ENCODE measurements around the gene ATG12. TPM values are rescaled to one million over a fixed set of nuclear protein-coding genes. Genes with fewer than 3 reads are reported as not detected.

The ATG12 gene
- total RNA-seq, 4 donors from 2014 or later, result 36.5 to 73.0 (median 48.7) TPM

DNA sequence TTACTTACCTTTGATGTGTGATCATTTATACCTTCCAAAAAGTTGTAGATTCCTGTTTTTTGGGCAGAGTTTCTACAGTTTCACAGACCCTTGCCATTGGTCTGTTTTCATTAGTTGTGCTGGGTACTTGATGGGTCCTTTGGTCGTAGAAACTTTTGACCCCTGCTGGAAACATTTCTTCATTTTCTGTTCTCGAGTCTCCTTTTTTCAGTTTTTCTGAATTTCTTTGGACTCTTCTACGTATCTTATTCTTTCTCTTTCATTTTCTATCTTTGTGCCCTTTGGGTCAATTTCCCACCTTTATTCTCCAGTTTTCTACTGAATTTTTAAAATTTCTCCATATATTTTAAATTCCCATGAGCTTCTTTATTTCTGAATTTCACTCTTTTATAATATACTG, 17.0 kb upstream of the ATG12 start:
- no peak for TF ChIP-seq POLR2A (IDR thresholded peaks at IDR 0.05)
- TF ChIP-seq EP300 (IDR thresholded peaks at IDR 0.05), result no peak
- TF ChIP-seq POLR2AphosphoS5 (IDR thresholded peaks at IDR 0.05), result no peak
- TF ChIP-seq, protein P1, sequence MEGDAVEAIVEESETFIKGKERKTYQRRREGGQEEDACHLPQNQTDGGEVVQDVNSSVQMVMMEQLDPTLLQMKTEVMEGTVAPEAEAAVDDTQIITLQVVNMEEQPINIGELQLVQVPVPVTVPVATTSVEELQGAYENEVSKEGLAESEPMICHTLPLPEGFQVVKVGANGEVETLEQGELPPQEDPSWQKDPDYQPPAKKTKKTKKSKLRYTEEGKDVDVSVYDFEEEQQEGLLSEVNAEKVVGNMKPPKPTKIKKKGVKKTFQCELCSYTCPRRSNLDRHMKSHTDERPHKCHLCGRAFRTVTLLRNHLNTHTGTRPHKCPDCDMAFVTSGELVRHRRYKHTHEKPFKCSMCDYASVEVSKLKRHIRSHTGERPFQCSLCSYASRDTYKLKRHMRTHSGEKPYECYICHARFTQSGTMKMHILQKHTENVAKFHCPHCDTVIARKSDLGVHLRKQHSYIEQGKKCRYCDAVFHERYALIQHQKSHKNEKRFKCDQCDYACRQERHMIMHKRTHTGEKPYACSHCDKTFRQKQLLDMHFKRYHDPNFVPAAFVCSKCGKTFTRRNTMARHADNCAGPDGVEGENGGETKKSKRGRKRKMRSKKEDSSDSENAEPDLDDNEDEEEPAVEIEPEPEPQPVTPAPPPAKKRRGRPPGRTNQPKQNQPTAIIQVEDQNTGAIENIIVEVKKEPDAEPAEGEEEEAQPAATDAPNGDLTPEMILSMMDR (IDR thresholded peaks at IDR 0.05), result no peak
- Histone ChIP-seq H3K9me3 (peaks cover 0 to 2% (median 0%) of the 10 kb centered on the region in 3 donors), H3K4me3 (no peak overlapping the region), H3K27ac (no peak overlapping the region), H3K4me1 (peaks cover 4 to 60% (median 13%) of the 10 kb centered on the region in 3 donors), H3K36me3 (no peaks in the 10 kb centered on the region), H3K27me3 (no peaks in the 10 kb centered on the region)
- 63 to 93% methylated on average over 2 to 3 of the region's 3 CpGs for WGBS, 2 donors (ENCODE audit: low coverage in 1 of 2)
- no peak for ATAC-seq

DNA sequence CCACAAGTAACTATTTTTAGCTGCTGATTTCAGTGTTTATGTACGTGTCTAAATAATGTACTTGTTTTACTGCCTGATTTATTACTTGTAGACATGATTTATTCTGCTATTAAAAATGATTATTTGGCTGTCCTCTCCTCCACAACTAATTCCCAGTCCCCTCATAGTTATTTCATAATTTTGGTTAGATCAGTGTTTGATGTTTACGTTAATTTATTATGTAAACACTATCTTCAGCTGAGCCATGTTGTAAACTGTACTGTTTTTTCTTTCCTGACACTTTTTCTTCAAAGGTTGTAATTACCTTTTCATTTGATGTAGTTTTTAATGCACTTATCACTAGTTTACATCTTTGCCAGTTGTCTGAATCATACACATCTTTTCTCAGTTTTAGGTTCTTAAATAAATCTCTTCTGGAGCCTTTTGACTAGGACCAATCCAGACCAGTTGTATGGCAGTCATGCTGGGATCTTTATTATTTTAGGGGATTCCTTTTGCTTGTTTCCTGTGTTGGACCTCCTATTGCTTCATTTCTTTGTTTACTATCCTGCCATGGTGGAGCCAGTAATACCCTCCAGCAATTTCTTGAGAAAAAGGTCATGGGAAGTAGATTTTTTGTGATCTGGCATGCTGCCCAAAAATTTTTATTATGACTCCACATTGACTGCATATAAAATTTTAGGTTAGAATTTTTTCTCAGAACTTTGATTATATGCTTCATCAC, 16.4 kb upstream of the ATG12 start:
- H3K36me3 ChIP-seq, result no peaks in the 10 kb centered on the region

DNA sequence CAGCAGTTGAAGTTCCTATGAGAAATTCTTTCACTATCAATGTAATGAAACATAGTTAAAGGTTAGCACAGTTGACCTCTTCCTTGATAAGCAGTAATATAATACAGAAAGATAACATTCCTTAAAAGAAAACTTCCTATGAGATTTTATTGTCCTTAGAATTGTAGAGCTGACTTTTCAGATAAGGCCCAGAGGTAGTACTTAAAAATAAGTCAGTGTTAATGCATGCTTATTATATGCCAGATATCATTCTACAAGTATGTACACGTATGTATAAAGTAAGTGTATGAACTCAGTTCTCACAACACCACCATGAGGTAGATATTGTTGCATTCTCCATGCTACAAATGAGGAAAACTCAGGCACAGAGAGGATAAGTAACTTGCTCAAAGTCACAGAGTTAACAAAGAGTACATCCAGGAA, 15.7 kb upstream of the ATG12 start:
- H3K4me1 ChIP-seq, result peaks cover 4 to 64% (median 13%) of the 10 kb centered on the region in 3 donors
- H3K27ac ChIP-seq, result no peak overlapping the region
- H3K36me3 ChIP-seq, result no peaks in the 10 kb centered on the region
- H3K9me3 ChIP-seq, result no peaks in the 10 kb centered on the region
- H3K27me3 ChIP-seq, result no peaks in the 10 kb centered on the region
- H3K4me3 ChIP-seq, result no peak overlapping the region
- 61 to 69% methylated on average over 1 of the region's 1 CpG for WGBS, 2 donors (ENCODE audit: low coverage in 1 of 2)
- TF ChIP-seq EP300 (IDR thresholded peaks at IDR 0.05) (no peak), POLR2A (IDR thresholded peaks at IDR 0.05) (no peak), POLR2AphosphoS5 (IDR thresholded peaks at IDR 0.05) (no peak)
- TF ChIP-seq, protein P1 (IDR thresholded peaks at IDR 0.05), result no peak
- ATAC-seq, result no peak

More for the DNA sequence above, 16.4 kb upstream of the ATG12 start:
- Histone ChIP-seq H3K9me3 (no peaks in the 10 kb centered on the region), H3K4me3 (no peak overlapping the region), H3K4me1 (peaks cover 4 to 64% (median 13%) of the 10 kb centered on the region in 3 donors), H3K27me3 (no peaks in the 10 kb centered on the region), H3K27ac (no peak overlapping the region)
- TF ChIP-seq, protein P1 (IDR thresholded peaks at IDR 0.05), result no peak
- TF ChIP-seq EP300 (IDR thresholded peaks at IDR 0.05) (no peak), POLR2A (IDR thresholded peaks at IDR 0.05) (no peak), POLR2AphosphoS5 (IDR thresholded peaks at IDR 0.05) (no peak)
- ATAC-seq, result no peak
- WGBS, 2 donors (ENCODE audit: low coverage in 1 of 2), result 18 to 33% methylated on average over 2 of the region's 2 CpGs

DNA sequence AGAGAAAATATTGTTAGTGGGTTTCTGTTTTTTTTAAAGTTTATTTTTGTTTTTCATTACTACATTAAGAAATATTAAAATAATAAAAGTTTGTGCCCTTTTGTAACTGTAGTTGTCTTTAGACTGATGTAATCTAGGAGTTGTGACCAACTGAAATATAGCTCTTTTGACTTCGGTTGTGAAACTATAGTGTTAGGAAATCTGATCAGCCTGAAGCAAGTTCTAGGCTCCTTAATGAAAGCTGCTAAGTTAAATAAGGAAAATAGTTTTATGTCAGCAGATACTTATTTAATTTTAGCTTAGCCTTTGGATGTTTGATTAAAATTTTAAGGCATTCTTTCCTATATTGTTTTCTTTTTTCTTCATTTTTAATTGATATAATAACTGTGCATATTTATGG, 14.6 kb upstream of the ATG12 start:
- WGBS, 2 donors (ENCODE audit: low coverage in 1 of 2), result 59 to 70% methylated on average over 1 of the region's 1 CpG
- Histone ChIP-seq H3K4me1 (peaks cover 4 to 75% (median 13%) of the 10 kb centered on the region in 3 donors), H3K27me3 (no peaks in the 10 kb centered on the region), H3K9me3 (no peaks in the 10 kb centered on the region), H3K36me3 (no peaks in the 10 kb centered on the region), H3K27ac (no peak overlapping the region), H3K4me3 (no peak overlapping the region)
- TF ChIP-seq EP300 (IDR thresholded peaks at IDR 0.05), result no peak
- no peak for TF ChIP-seq POLR2A (IDR thresholded peaks at IDR 0.05)
- ATAC-seq, result no peak

DNA sequence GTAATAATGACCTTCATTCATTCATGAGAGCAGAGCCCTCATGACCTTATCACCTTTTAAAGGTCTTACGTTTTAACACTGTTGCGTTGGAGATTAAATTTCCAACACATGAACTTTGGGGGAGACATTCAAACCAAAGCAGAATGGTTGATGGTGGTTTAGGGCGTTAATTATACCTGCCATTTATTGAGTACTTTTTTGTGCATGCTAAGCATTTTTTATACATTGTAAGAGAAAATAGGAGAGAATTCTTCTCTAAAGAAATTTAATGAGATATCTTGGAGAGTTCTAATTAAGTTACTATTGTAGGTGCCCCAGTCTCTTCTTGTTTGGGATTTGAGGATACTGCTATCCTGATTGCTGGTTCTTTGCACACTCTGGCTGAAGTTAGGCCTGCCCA, 12.8 kb upstream of the ATG12 start:
- 93 to 100% methylated on average over 3 of the region's 3 CpGs for whole genome bisulfite sequencing, 2 donors (ENCODE audit: low coverage in 1 of 2)
- no peaks in the 10 kb centered on the region for H3K9me3 ChIP-seq
- H3K27me3 ChIP-seq, result no peaks in the 10 kb centered on the region
- no peak overlapping the region for H3K4me3 ChIP-seq
- H3K36me3 ChIP-seq, result no peaks in the 10 kb centered on the region
- TF ChIP-seq, protein P1 (IDR thresholded peaks at IDR 0.05), result no peak
- TF ChIP-seq POLR2A (IDR thresholded peaks at IDR 0.05) (no peak), POLR2AphosphoS5 (IDR thresholded peaks at IDR 0.05) (no peak), EP300 (IDR thresholded peaks at IDR 0.05) (no peak)
- H3K27ac ChIP-seq, result no peak overlapping the region
- no peak for ATAC-seq
- peaks cover 6 to 75% (median 16%) of the 10 kb centered on the region in 3 donors for H3K4me1 ChIP-seq
